HG03571 (cell line): ENCODE measurements around the gene C22orf42.
"Not testable (repeated sequence)": the region's sequence is repeated elsewhere in the genome, so short reads cannot be mapped to it uniquely, and the experiment has no call there.

ENCODE experiments used
- ATAC-seq: cut with Tn5 transposase; IDR thresholded peaks from one replicate; pipeline ENCODE4 v1.9.1; 2021; ENCODE audit not compliant: unreplicated experiment

Gene C22orf42

DNA sequence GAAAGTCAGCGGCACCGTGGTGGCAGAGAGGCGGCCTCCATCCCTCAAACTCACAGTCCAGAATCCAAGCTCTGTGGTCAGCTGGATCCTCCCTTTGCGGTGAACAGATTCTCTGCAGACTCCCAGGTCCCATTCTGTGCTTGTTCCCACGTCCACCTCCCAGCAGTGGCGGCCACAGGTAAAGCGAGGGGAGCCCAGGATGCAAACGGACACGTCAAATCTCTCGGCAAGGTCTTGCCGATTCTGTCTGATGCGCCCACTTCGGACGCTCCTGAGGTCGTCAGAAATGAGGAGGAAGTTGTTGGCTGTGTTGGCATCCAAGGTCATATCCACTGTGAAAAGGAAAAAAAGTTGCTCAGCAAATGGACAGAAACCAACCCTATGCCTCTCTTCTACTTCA is 31.9 kb upstream of the C22orf42 start:
- ATAC-seq, result not testable (repeated sequence)

DNA sequence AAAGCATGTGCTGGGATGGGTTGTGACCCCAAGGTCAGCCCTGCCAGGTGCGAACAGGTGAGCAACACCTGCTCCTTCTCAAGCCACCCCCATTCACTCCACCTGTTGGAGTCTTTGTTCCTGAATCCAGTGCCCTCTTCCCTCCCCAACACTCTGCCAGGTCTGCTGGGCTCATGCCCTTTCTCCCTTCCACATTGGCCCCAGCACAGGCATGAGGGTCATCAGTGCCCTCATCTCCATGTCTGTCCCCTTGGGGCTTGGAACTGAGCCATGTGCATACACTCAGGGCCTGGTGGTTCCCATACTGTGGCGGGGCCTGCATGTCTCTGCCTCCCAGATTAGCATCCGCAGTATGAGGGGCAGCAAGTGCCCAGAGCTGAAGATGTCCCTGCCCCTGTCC is 26.7 kb upstream of the C22orf42 start:
- no peak for ATAC-seq

DNA sequence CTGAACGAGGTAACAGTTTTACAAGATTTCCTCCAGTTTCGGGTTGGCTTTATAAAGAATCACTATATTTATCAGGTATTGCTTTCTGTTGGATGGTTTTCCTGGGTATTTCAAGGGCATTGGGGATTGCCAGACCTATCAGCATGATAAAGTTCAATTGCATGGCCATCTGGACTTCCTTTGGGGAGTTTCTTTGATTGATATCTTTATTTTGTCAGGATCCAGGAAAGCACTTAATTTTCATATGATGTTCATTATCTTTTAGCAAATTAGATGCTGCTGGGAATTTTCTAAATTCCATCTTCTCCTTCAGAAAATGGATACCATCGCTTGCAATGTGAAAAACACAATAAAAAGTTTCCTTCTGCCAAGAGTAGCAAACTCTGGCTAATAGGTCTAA is 24.5 kb upstream of the C22orf42 start:
- no peak for ATAC-seq

DNA sequence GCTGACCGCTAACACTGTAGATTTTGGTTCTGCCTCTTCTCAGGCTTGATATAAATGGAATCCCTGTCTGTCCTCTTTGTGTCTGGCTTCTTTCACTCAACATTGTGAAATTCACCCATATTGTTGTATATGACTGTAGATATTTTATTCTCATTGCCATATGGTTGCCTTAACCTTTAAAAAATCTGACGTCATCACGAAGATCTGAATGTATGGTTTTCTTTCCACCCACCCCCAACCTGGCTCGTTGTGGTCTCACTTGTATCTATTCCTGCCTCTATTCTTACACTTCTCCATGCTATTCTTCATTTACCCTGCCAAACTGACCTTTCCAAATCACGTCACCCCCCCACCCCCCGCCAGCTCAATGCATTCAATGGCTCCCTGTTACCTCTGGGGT is 21.9 kb upstream of the C22orf42 start:
- no peak for ATAC-seq

DNA sequence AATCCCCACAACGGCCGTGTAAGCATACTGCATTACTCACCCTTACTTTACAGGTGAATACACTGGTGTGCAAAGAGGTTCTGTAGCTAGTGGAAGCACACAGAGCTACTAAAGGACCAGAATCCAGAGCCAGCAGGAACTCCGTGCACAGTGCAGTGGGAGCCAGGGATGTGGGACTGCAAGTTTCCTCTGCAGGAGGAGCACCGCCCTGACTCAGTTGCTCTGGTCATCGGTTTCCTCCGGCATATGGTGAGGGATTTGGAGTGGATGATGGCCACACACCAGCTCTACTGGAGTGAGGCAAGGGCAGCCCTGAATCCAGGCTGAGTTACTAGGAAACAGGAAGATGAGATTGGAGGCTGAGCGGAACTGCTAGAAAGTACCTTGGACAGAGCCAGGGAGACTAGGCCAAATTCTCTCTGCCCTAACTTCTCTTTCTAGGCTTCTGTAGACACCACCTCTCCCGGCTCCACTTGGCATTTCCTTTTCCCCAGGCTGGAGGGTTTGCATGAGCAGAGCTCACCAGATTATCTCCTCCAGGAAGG is 18.2 kb upstream of the C22orf42 start:
- ATAC-seq, result no peak

DNA sequence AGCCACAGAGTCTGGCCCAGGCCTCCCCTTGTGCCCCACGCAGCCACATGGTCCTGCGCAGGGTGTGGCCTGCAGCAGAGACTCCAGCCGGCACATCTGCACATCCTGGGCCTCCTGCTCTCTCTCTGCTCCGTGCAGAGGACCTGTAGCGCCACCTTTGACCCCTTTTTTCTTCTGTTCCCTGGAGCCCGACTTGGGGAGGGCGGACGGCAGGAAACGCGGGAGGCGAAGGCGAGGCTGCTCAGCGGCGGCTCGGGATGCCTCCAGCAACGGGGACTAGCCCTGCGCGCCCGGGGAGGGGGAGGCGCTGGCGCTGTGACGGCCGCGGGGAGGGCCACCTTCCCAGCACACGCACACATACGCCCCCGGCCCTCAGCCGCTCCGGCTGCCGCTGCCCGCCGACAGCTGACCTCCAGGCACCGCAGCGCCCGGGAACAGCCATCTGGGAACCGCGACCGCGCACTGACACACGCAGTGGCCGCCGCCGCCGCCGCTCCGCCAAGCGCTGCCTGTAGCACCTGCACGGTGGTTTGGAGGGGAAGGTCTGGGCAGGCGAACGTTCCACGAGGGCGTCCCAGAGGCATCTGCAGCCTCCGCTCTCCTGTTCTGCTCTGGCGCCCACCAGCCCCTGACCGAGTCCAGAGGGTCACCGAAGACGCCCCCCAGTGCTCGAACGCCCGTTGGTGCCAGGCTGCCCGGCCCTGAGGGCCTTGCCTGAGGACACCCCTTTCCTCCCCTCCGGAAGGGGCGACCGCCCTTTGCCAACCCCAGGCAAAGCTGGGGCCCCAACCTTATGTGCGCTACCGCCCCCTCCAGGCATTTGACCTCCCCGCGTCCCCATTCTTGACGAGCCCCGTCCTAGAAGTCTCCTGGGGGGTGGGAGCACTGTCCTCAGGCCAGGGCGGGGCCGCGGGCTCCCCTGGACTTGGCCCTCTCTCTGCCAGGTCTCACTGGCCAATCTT is 16.9 kb upstream of the C22orf42 start:
- no peak for ATAC-seq

DNA sequence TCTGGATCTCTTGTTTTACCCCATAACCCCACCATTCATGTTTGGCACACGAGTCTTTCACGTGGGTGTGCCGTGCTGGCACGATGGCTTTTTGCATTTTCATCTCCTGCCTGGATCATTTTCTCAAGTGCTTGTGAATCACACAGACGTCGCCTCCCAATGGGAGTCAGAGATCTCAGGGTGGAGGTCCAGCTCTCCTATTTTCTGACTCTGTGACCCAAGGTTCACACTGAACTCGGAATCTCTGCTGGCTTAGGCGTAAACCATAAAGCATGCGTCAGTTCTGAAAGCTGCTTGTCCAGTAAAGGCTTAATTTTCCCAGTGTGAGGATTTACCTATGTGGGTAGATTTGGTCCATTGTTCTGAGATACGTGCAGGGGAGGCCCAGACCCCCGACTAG is 16.0 kb upstream of the C22orf42 start:
- ATAC-seq, result no peak

DNA sequence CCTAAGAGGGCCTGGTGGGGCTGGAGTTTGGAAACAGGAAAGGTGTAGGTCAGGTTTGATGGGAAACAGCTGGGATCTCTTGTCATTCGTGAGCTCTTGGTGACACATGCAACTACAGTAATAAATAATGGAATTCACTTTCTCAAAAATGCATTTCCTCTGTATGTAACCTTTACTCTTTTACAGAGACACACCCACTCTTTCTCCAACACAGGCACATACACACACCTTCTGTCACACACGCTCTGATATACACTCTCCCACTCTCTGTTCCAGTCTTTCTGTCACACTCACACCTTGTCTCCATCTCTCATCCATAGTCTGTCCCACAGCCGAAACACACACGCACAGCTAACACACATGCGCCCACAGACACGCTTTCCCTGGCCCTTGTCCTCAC is 6.6 kb upstream of the C22orf42 start:
- no peak for ATAC-seq

DNA sequence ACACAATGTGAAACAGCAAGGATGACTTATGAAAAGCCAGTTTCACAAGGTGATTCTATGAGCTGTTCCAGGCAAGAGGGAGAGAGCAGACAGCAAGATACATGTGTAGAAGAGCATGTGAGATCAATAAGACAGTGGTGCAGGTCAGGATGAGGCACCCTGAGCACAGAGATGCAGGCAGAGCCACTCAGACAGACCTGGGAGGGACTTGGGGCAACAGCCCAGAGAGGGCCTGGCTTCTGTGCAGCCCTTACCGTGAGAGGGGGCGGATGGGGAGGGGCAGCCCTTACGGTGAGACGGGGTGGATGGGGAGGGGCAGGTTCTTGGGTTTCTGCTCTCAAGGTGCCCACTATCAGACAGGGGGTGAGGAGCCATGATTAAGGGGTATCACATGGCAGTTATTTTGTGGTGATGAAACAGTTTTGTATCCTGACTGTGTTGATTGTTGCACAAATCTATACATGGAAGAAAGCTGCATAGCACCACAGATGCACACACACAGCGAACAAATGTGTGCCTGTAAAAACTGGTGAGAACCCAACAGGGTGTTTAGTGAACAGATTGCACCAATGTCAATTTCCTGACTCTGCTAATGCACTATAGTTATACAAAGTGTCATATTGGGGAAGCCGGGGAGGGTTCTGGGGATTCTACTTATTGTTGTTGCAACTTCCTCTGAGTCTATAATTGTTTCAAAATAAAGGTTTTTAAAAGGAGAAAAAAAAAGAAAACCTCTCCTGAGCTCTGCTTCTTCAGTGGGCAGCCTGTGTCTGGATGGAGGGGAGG is 5.2 kb upstream of the C22orf42 start:
- no peak for ATAC-seq

DNA sequence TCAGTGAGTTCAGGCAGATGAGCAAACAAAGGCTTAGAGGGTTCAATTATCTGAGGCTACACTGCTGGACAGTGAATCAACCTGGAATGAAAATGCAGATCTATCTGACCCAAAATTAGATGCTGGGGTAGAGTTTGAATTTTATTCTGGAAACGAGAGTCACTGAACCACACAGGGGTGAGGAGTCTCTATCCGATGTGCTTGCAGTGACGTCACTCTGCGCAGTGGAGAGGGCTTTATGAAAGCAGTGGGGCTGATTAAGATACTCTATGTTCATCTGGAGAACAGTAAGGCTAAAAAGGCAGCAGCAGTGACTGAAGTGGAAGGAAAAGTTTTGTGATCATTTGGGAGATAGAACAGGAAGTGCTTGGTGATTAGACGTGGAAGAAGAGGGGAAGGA is 1.3 kb upstream of the C22orf42 start:
- ATAC-seq, result not testable (repeated sequence)

DNA sequence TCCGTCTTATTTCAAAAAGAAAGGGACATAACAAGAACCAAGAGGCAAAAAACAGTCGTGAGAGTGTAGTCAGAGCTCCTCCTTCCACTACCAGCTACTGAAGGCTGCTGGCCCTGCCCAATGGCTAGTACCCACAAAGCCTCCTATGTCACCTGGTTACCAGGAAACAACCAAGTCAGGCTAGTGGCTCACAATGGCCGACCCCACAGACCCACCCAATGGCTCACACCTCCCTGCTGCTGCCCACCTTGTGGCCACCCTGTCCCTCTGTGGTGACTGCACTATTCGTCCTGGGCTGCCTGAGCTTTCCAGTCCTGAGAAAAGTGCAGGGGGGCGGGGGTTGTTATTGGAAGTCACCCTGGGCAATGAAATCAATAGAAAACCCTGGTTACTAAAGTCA is 1.5 kb downstream of the C22orf42 start:
- ATAC-seq, result not testable (repeated sequence)

DNA sequence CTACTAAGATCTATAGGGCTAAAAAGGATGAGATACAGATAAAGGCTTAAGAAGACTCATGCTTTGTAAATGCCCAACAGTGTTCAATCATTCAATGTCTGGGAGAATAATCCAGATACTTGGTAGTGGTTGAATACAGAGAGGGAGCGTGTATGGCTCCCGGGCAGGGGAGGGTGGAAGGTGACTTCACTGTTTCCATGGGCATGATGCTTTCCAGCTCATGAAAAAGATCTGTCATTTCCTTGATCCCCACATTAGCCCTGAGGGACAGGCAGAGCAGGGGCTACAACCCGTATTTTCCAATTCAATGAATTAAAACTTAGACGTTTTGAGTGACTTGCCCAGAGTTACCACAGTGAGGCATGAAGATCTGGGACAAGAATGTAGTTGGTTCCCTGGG is 4.4 kb downstream of the C22orf42 start:
- ATAC-seq, result not testable (repeated sequence)

DNA sequence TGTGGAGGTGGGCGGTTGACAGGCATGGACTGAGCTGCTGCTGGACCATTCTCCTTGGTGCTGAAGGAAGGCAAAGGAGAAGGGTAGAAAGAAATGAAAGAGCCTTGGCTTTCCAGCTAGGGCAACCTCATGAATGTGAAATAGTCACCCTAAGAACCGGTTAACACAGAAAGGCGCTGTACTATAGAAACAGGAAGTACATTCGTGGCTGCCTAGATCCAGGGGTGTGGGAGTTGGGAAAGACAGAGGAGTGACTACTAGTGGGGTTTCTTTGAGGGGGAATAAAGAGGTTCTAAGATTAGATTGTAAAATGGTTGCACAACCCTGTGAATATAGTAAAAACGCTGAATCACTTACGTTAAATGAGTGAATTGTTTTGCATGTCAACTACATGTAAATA is 7.5 kb downstream of the C22orf42 start:
- ATAC-seq, result not testable (repeated sequence)

DNA sequence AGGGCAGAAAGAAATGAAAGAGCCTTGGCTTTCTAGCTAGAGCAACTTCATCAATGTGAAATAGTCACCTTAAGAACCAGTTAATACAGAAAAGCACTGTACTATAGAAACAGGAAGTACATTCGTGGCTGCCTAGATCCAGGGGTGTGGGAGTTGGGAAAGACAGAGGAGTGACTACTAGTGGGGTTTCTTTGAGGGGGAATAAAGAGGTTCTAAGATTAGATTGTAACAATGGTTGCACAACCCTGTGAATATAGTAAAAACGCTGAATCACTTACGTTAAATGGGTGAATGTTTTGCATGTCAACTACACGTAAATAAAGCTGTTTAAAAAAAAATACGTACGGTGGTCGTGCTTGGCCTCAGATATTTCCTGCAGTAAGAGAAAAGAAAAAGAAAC is 8.5 kb downstream of the C22orf42 start:
- not testable (repeated sequence) for ATAC-seq

DNA sequence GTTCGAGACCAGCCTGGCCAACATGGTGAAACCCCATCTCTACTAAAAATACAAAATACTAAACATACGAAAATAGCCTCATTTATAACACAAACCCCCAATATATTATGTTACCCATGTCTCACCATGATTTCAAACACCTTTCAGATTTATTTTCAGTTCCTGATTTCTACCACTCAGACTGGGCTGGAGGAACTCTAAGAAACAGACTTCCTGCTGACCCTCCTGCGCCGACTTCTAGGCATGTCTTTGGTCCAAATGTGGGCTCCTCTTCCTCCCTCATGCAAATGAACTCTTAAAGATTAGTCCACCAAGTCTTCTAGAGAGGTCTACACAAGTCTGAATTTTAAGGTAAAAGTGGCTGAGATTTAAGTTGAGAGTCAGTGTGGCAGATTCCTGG is 10.7 kb downstream of the C22orf42 start:
- not testable (repeated sequence) for ATAC-seq

DNA sequence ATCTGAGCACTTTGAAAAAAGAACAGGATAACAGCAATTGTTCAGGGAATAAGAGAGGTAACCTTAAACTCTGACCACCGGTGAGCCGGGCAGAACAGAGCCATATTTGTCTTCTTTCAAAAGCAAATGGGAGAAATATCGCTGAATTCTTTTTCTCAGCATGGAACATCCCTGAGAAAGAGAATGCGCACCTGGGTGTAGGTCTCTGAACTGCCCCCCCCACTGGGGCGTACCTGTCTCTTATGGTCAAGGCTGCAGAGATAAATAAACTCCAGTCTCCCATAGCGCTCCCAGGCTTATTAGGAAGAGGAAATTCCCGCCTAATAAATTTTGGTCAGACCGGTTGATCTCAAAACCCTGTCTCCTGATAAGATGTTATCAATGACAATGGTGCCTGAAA is 12.0 kb downstream of the C22orf42 start:
- ATAC-seq, result not testable (repeated sequence)

DNA sequence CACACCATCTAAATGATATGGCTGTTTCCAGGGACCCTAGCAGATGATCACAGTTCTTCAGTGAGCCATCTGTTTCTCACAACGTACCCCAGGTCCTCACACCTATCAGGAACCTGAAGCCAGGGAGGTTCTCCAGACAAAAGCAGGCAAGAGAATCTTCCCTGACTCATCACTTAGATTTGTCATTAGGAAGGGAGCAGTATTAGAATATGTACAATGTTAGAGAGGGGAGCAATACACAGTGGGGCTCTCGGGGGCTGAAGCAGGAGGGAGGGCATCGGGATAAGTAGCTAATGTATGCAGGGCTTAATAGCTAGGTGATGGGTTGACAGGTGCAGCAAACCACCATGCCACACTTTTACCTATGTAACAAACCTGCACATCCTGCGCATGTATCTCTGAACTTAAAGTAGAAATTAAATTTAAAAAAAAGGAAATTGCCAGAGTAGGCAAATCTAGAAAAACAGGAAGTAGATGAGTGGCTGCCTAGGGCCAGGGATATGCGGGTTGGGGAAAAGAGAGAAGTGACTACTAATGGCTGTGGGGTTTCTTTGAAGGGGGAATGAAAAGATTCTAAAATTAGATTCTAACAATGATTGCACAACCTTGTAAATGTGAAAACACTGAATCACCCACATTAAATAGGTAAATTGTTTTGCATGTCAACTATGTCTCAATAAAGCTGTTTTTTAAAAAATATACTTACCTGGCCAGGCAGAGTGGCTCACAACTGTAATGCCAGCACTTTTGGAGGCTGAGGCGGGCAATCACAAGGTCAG is 14.4 kb downstream of the C22orf42 start:
- ATAC-seq, result no peak

DNA sequence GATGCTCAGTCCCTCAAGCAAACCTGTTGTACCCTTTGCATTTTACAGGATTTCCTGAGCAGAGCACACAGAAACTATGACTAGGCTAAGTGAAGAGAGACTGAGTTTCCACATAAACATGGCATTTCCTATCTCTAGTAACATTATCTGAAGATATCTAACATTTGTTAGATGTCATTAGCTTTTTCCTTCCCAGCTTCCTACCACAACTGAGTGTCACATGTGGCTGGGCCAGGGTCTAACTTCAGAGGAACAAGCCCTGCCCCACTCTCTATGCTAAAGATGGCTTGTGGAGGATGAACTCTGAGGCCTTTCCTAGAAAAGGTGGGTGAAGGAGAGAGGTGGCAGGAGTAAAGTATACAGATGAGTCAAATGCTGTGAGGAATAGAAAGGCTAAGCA is 16.5 kb downstream of the C22orf42 start:
- ATAC-seq, result no peak

DNA sequence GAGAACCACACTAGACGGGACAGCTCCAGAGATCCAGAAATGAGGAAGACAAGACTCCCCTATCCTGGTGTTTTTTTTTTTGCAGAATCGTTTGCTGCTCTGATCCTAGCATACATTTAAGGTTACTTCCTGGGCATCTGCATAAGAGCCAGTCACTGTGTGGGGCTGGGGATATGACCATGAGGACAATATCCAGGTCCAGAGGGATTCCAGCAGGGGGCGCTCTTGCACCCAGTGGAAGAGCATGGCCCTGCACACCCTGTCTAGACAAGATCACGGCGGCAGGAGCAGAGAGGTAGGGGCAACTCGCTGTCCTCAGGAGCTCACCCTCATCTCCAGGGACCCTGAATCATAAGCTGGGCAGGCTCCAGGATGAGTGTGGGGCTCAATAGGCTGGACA is 18.4 kb downstream of the C22orf42 start:
- not testable (repeated sequence) for ATAC-seq

DNA sequence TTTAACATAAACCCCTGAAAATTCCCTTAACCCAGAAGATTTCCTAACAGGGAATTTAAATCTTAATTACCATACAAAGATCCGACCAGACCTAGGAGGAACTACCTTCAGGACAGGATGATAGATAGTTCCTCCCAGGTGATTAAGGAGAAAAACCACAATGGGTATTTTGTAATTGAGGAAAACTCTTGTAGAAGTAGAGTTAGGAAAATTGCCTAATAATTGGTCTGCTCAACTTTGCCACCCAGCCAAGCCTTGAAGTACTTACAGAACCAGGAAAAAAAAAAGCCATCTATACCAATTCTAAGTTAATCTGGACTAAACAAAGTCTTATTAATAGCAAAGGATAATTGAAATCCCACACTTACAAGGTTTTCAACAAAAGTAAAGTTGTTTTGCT is 20.5 kb downstream of the C22orf42 start:
- not testable (repeated sequence) for ATAC-seq
